Measurements from ENCODE around the gene EIF4G1. TPM values are rescaled to one million over a fixed set of nuclear protein-coding genes. Genes with fewer than 3 reads are reported as not detected.

The EIF4G1 gene
- total and polyA plus RNA-seq, 2 experiments from 2014 or later = 227 to 552 TPM

DNA sequence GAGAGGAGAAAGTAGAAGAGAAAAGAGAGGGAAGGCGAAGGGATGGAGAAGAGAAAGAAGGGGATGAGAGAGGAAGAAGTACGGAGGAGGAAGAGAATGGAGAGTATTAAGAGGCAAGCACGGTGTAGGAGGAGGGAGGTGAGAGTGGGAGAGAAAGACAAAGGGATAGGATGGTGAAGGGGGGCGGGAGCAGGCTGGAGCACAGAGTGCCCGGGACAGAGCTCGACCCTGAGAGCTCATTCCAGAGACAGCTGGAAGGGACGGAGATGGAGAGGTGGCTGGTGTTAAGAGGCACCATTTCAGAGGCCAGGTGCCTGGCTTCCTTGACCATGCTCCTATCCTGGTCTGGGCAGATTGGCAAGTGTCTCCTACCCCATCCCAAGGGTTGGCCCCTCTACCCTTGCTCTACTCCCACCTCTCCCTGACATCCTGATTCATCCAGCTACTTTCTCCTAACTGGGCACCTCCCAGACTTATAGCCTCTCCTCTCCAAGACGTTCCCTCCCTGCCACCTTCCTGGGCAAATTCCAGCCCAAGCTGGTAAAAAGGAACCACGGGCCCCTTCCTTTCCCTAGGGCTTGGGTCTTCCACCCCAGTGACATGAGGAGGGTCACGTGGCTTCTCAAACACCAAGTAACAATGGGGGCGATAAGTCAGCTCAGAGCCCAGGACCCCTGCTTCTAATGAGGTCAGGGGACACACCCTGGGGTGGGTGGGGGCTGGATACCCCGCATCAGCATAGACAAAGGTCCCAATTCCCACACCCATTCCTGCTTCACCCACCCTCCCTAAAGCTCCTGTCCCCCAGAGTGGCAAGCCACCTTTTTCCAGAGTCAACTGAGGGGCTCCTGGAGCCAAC is 45.9 kb downstream of the EIF4G1 start (continued):
- no peak for TF ChIP-seq ZNF462 (CRISPR knock-in tag; IDR thresholded peaks at IDR 0.05)
- TF ChIP-seq ETS1 (IDR thresholded peaks at IDR 0.05) = no peak

DNA sequence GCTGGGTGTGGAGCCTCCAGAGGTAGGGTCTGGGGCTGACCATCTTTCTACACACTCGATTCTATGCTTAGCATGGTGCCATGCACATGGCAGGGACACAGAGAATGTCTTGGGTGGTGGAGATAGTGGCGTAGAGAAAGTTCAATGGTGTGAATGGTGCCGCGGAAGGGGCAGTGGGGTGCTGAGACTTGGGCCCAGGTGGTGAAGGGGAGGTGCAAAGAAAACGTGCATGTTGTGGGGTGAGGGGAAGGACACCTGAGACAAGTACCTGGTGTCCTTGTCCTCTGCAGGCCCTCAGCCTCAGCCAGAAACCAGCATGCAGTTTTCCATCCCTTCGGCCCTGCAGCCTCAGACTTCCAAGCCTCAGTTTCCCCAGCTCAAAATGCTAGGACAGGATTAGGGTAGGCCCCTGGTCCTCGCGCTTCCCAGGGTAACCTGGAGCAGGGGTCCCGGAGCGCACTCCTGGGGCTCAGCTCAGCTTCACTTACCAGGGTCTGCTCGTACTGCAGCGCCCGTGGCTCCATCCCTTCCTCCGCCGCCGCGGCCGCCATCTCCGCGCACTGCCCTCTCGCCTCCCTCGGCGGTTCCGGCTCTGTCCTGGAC is 46.6 kb downstream of the EIF4G1 start:
- DNase-seq (ENCODE audit: low spot score) = no peak
- Mint-ChIP-seq H3K4me1 (peaks cover 25% of the 10 kb centered on the region), H3K9me3 (peaks cover 2% of the 10 kb centered on the region; the same call in 1 of the 3 replicates), H3K27me3 (ENCODE audit: insufficient read depth, low read depth, poor library complexity) (peaks cover 22% of the 10 kb centered on the region), H3K36me3 (ENCODE audit: low read depth) (peaks cover 30% of the 10 kb centered on the region), H3K4me3 (peak overlapping the region; percentile 81), H3K27ac (no peak overlapping the region)
- peaks cover 19% of the 10 kb centered on the region for H3K4me1 ChIP-seq (ENCODE audit: insufficient read depth)
- TF ChIP-seq ZNF114 (CRISPR knock-in tag; IDR thresholded peaks at IDR 0.05) (no peak), ETS1 (IDR thresholded peaks at IDR 0.05) (no peak)
- H3K36me3 ChIP-seq (ENCODE audit: insufficient read depth) = peaks cover 9% of the 10 kb centered on the region
- peaks cover 21% of the 10 kb centered on the region for H3K79me2 ChIP-seq (replicated peaks; ENCODE audit: insufficient read depth)
- 0 out of 2 replicates have a peak overlapping the region, but pooled peaks have one; percentile 23 for H2AFZ ChIP-seq
- no peak for ATAC-seq
- H3F3A ChIP-seq (replicated peaks; ENCODE audit: low read depth) = peaks cover 3% of the 10 kb centered on the region; the same call in 1 of the 2 replicates
- peak overlapping the region; percentile 82 for H3K4me3 ChIP-seq
- H3K4me2 ChIP-seq = peak overlapping the region; percentile 96
- H3K9me2 ChIP-seq (ENCODE audit: insufficient read depth) = no peaks in the 10 kb centered on the region
- peaks cover 3% of the 10 kb centered on the region; the same call in 1 of the 2 replicates for H4K20me1 ChIP-seq (replicated peaks; ENCODE audit: insufficient read depth)
- peaks cover 14% of the 10 kb centered on the region for H3K27me3 ChIP-seq (ENCODE audit: insufficient read depth)
- H3K27ac ChIP-seq (ENCODE audit: low read depth) = no peak overlapping the region
